Measurements from ENCODE around the gene FAM149A.

Gene FAM149A

DNA sequence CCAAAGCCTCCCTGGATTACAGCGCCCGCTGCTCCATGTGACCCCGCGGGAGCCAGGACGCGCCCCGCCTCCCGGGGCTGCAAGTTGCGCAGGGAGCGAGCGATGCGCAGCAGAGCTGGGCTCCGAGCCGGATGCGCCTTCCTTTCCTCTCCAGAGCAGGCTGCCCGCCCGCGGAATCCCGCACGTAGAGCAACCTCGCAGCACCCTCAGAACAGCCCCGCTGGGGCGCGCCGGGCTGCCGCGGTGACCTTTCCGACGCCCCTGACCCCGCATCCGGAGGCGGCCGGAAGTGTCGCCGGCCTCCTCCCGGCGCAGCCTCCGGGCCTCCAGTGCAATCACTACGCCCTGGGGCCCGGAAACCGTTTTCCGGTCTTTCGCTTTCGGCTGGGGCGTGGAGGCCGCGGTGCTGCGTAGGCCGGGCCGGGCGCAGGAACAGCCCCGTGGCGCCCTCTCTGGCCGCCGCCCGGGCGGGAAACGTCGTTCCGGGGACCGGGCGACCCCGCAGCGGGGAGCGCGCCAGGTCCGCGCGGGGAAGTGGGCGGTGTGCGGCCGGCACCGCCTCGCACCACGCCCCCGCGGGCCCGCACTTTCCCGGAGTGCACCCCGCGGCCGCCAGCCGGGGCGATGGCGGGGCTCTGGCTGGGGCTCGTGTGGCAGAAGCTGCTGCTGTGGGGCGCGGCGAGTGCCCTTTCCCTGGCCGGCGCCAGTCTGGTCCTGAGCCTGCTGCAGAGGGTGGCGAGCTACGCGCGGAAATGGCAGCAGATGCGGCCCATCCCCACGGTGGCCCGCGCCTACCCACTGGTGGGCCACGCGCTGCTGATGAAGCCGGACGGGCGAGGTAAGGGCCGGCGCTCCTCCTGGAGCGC, 86.9 kb downstream of the FAM149A start, which contains the start of gene CYP4V2:
CYP4V2 (plus strand) TSS at position 368 of the 866 bp plus-strand sequence; CDS start at position 625, 257 bp downstream.
- no peak for TF ChIP-seq EZH2phosphoT487 (conservative IDR thresholded peaks at IDR 0.05; ENCODE audit: low read length)
- TF ChIP-seq, protein P1, sequence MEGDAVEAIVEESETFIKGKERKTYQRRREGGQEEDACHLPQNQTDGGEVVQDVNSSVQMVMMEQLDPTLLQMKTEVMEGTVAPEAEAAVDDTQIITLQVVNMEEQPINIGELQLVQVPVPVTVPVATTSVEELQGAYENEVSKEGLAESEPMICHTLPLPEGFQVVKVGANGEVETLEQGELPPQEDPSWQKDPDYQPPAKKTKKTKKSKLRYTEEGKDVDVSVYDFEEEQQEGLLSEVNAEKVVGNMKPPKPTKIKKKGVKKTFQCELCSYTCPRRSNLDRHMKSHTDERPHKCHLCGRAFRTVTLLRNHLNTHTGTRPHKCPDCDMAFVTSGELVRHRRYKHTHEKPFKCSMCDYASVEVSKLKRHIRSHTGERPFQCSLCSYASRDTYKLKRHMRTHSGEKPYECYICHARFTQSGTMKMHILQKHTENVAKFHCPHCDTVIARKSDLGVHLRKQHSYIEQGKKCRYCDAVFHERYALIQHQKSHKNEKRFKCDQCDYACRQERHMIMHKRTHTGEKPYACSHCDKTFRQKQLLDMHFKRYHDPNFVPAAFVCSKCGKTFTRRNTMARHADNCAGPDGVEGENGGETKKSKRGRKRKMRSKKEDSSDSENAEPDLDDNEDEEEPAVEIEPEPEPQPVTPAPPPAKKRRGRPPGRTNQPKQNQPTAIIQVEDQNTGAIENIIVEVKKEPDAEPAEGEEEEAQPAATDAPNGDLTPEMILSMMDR (IDR thresholded peaks at IDR 0.05; ENCODE audit: insufficient read depth, low read length, poor library complexity, severe bottlenecking): peak; percentile 37
- Histone ChIP-seq H3K27ac (ENCODE audit: low read depth, low read length) (peak within 1 kb of the TSS; percentile 31), H3K4me2 (ENCODE audit: low read depth, low read length, poor library complexity, severe bottlenecking) (peak within 1 kb of the TSS; percentile 66)

DNA sequence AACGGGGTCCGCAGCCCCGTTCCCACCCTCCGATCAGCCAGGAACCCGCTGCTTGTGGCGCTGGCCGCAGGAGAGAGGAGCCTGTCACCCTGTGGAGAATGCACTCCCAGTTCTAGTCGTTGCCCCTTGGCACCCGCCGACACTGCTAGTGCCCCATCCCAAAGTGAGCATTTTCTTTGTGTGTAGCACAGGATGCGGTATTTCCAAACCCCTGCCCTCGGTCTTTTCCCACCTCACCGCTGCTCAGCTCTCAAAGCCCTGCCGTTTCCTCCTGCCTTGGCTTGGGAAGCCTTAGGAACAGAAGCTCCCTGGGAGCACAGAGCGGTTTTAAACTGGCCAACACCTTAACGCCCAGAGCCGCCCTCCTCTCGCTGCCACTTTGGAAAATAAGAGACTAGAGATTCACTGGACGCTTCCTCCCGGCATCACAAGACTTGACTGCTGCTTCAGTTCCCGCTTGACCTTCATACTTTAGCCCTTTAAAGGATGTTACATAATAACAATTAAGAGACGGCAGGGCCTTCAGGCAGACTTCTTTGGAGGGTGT, 87.6 kb downstream of the FAM149A start:
- H4K20me1 ChIP-seq (ENCODE audit: low read depth, low read length): no peaks in the 10 kb centered on the region
- no peaks in the 10 kb centered on the region for H3K36me3 ChIP-seq (ENCODE audit: low read length)
- peaks cover 9% of the 10 kb centered on the region for H3F3A ChIP-seq (ENCODE audit: insufficient read depth)
- H3K9me2 ChIP-seq (replicated peaks; ENCODE audit: insufficient read depth, low read length): no peaks in the 10 kb centered on the region
- H3K4me3 ChIP-seq (ENCODE audit: insufficient read depth, low read length, poor library complexity, severe bottlenecking): peak overlapping the region; percentile 58
- H3K79me2 ChIP-seq (ENCODE audit: insufficient read depth, low read length): no peaks in the 10 kb centered on the region
- TF ChIP-seq, protein P1 (IDR thresholded peaks at IDR 0.05; ENCODE audit: insufficient read depth, low read length, poor library complexity, severe bottlenecking): no peak
- TF ChIP-seq EZH2phosphoT487 (conservative IDR thresholded peaks at IDR 0.05; ENCODE audit: low read length): no peak
- H3K9me3 ChIP-seq (ENCODE audit: insufficient read depth, low read length): no peaks in the 10 kb centered on the region
- peak overlapping the region; percentile 68 for H3K9ac ChIP-seq (ENCODE audit: low read length)
- peak overlapping the region; percentile 66 for H3K4me2 ChIP-seq (ENCODE audit: low read depth, low read length, poor library complexity, severe bottlenecking)
- peak overlapping the region; percentile 98 for H2AFZ ChIP-seq (ENCODE audit: low read depth, low read length, severe bottlenecking)
- H3K27me3 ChIP-seq (ENCODE audit: low read length): no peaks in the 10 kb centered on the region
- no peak overlapping the region for H3K27ac ChIP-seq (ENCODE audit: low read depth, low read length)

More for the DNA sequence above, 86.9 kb downstream of the FAM149A start, which contains the start of gene CYP4V2:
- peak within 1 kb of the TSS; percentile 68 for H3K9ac ChIP-seq (ENCODE audit: low read length)
- H3K36me3 ChIP-seq (ENCODE audit: low read length): no peaks in the 10 kb centered on the region
- H3K4me3 ChIP-seq (ENCODE audit: insufficient read depth, low read length, poor library complexity, severe bottlenecking): peak within 1 kb of the TSS; percentile 58
- H3F3A ChIP-seq (ENCODE audit: insufficient read depth): peaks cover 9% of the 10 kb centered on the region
- no peaks in the 10 kb centered on the region for H3K9me3 ChIP-seq (ENCODE audit: insufficient read depth, low read length)
- no peaks in the 10 kb centered on the region for H3K9me2 ChIP-seq (replicated peaks; ENCODE audit: insufficient read depth, low read length)
- no peaks in the 10 kb centered on the region for H3K79me2 ChIP-seq (ENCODE audit: insufficient read depth, low read length)
- no peaks in the 10 kb centered on the region for H3K27me3 ChIP-seq (ENCODE audit: low read length)
- H4K20me1 ChIP-seq (ENCODE audit: low read depth, low read length): no peaks in the 10 kb centered on the region
- H2AFZ ChIP-seq (ENCODE audit: low read depth, low read length, severe bottlenecking): peak within 1 kb of the TSS; percentile 98

DNA sequence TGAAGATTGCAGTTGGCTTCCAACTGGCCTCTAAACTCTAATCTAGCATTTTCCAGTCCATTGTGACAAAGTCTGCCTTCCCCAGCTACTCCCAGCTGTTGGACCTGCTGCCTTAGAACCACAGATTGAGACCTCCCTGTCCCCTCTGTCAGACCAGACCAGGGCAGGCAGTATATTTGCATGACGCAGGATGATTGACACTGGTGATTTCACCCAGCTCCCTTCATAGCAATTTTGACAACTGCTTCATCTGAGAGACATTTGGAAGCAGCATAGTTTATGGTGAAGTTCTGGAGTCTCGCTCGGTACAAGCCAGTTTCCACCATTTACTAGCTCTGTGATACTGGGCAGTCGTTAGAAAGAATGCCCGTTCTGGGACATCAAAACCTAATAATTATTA, 89.3 kb downstream of the FAM149A start:
- H4K20me1 ChIP-seq (ENCODE audit: low read depth, low read length): no peaks in the 10 kb centered on the region

More for the DNA sequence above, 89.3 kb downstream of the FAM149A start:
- H3K27me3 ChIP-seq (ENCODE audit: low read length): no peaks in the 10 kb centered on the region
- no peak overlapping the region for H3K4me3 ChIP-seq (ENCODE audit: insufficient read depth, low read length, poor library complexity, severe bottlenecking)
- peaks cover 9% of the 10 kb centered on the region for H3F3A ChIP-seq (ENCODE audit: insufficient read depth)
- TF ChIP-seq EZH2phosphoT487 (conservative IDR thresholded peaks at IDR 0.05; ENCODE audit: low read length): no peak
- TF ChIP-seq, protein P1 (IDR thresholded peaks at IDR 0.05; ENCODE audit: insufficient read depth, low read length, poor library complexity, severe bottlenecking): no peak
- H3K4me2 ChIP-seq (ENCODE audit: low read depth, low read length, poor library complexity, severe bottlenecking): no peak overlapping the region
- no peak overlapping the region for H2AFZ ChIP-seq (ENCODE audit: low read depth, low read length, severe bottlenecking)
- H3K9ac ChIP-seq (ENCODE audit: low read length): no peak overlapping the region
- no peaks in the 10 kb centered on the region for H3K36me3 ChIP-seq (ENCODE audit: low read length)
- no peak overlapping the region for H3K27ac ChIP-seq (ENCODE audit: low read depth, low read length)
- no peaks in the 10 kb centered on the region for H3K9me2 ChIP-seq (replicated peaks; ENCODE audit: insufficient read depth, low read length)
- no peaks in the 10 kb centered on the region for H3K9me3 ChIP-seq (ENCODE audit: insufficient read depth, low read length)
- no peaks in the 10 kb centered on the region for H3K79me2 ChIP-seq (ENCODE audit: insufficient read depth, low read length)
